ENCODE results near the gene UROD. TPM values are rescaled to one million over a fixed set of nuclear protein-coding genes. Genes with fewer than 3 reads are reported as not detected.

The UROD gene
- total RNA-seq, 4 donors from 2014 or later, result 26.8 to 57.8 (median 36.7) TPM

- no peak overlapping the region for H3K27ac ChIP-seq
- intact Hi-C loops (cut with DNase I), result no loop called here
- peaks cover 0 to 15% (median 0%) of the 10 kb centered on the region in 3 donors for H3K4me1 ChIP-seq
- H3K4me3 ChIP-seq, result no peak overlapping the region
- no peak for DNase-seq
- TF ChIP-seq CTCF (IDR thresholded peaks at IDR 0.05) (no peak), POLR2A (IDR thresholded peaks at IDR 0.05) (no peak)
- 89 to 93% methylated on average over 7 to 8 of the region's 8 CpGs for WGBS, 2 donors
- no peaks in the 10 kb centered on the region for H3K9me3 ChIP-seq
- H3K36me3 ChIP-seq, result peaks cover 0 to 21% (median 0%) of the 10 kb centered on the region in 3 donors
- H3K27me3 ChIP-seq, result no peaks in the 10 kb centered on the region
These were observed 26.8 kb downstream of the UROD start for GRCh38 chr1:45038661-45039364.

- TF ChIP-seq CTCF (IDR thresholded peaks at IDR 0.05) (no peak), POLR2A (IDR thresholded peaks at IDR 0.05) (no peak)
- Histone ChIP-seq H3K4me1 (peaks cover 0 to 15% (median 0%) of the 10 kb centered on the region in 3 donors), H3K27me3 (no peaks in the 10 kb centered on the region), H3K36me3 (peaks cover 0 to 21% (median 0%) of the 10 kb centered on the region in 3 donors), H3K9me3 (no peaks in the 10 kb centered on the region), H3K4me3 (no peak overlapping the region), H3K27ac (no peak overlapping the region)
- DNase-seq, result no peak
- WGBS, 2 donors, result 91 to 96% methylated on average over 5 of the region's 5 CpGs
- intact Hi-C loops (cut with DNase I), result no loop called here
These were observed 28.2 kb downstream of the UROD start for GRCh38 chr1:45040297-45040696.

GRCh38 chr1:45043094-45043493 lies 31.0 kb downstream of the UROD start:
- H3K27me3 ChIP-seq, result no peaks in the 10 kb centered on the region
- peaks cover 0 to 15% (median 0%) of the 10 kb centered on the region in 3 donors for H3K36me3 ChIP-seq
- no peaks in the 10 kb centered on the region for H3K9me3 ChIP-seq
- WGBS, 2 donors, result 78 to 88% methylated on average over 4 of the region's 5 CpGs
- intact Hi-C loops (cut with DNase I), result no loop called here
- DNase-seq, result no peak
- no peak overlapping the region for H3K27ac ChIP-seq
- no peak overlapping the region for H3K4me3 ChIP-seq
- peaks cover 0 to 2% (median 0%) of the 10 kb centered on the region in 3 donors for H3K4me1 ChIP-seq
- TF ChIP-seq POLR2A (IDR thresholded peaks at IDR 0.05), result no peak

- Histone ChIP-seq H3K27me3 (no peaks in the 10 kb centered on the region), H3K4me3 (no peak overlapping the region), H3K27ac (no peak overlapping the region), H3K36me3 (peaks cover 0 to 15% (median 0%) of the 10 kb centered on the region in 3 donors), H3K9me3 (no peaks in the 10 kb centered on the region), H3K4me1 (no peaks in the 10 kb centered on the region)
- intact Hi-C loops (cut with DNase I), result no loop called here
- no peak for DNase-seq
- no peak for TF ChIP-seq CTCF (IDR thresholded peaks at IDR 0.05)
- TF ChIP-seq POLR2A (IDR thresholded peaks at IDR 0.05), result no peak
- WGBS, 2 donors, result 90 to 100% methylated on average over 1 of the region's 1 CpG
These were observed 32.9 kb downstream of the UROD start for GRCh38 chr1:45044916-45045315.

GRCh38 chr1:45047032-45047431 lies 35.0 kb downstream of the UROD start:
- H3K9me3 ChIP-seq, result no peaks in the 10 kb centered on the region
- intact Hi-C loops (cut with DNase I), result no loop called here
- 79 to 92% methylated on average over 5 of the region's 5 CpGs for WGBS, 2 donors

More at GRCh38 chr1:45047032-45047431, 35.0 kb downstream of the UROD start:
- Histone ChIP-seq H3K27ac (no peak overlapping the region), H3K27me3 (no peaks in the 10 kb centered on the region), H3K4me1 (peaks cover 0 to 8% (median 0%) of the 10 kb centered on the region in 3 donors), H3K4me3 (no peak overlapping the region), H3K36me3 (peaks cover 0 to 15% (median 0%) of the 10 kb centered on the region in 3 donors)
- no peak for DNase-seq
- TF ChIP-seq CTCF (IDR thresholded peaks at IDR 0.05), result no peak
- no peak for TF ChIP-seq POLR2A (IDR thresholded peaks at IDR 0.05)
